ENCODE measurements around the gene ZNF774.
"Not testable (repeated sequence)": the region's sequence is repeated elsewhere in the genome, so short reads cannot be mapped to it uniquely, and the experiment has no call there.

The ZNF774 gene

DNA sequence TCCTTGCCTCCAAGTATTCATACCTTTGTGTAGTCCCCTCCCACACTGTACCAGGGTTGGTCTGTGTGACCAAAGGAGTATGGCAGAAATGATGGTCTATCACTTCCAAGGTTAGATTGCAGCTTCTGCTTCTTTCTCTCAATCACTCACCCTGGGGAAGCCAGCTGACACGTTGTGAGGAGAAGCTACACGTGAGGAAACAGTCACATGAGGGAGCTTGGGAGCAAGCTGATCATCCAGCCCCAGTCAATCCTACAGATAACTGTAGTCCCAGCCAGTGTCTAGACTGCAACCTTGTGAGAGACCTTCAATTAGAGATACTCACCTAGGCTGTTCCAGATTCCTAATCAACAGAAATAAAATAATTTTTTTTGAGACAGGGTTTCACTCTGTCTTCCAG lies 6.2 kb upstream of the ZNF774 start:
- no peaks in the 10 kb centered on the region for H3K27me3 ChIP-seq (ENCODE audit: control insufficient read depth, insufficient read depth, low read length)
- H3K4me1 ChIP-seq (ENCODE audit: control insufficient read depth, insufficient read depth, low read length): no peaks in the 10 kb centered on the region
- H3K36me3 ChIP-seq (ENCODE audit: control insufficient read depth, insufficient read depth, low read length): no peaks in the 10 kb centered on the region
- no peaks in the 10 kb centered on the region for H3K9me3 ChIP-seq (ENCODE audit: control insufficient read depth, insufficient read depth, low read length)
- H3K4me3 ChIP-seq (ENCODE audit: low read depth, low read length): no peak overlapping the region
- H3K27ac ChIP-seq (ENCODE audit: low read depth, low read length): no peak overlapping the region
- no peak overlapping the region for H3K9ac ChIP-seq (ENCODE audit: low read depth, low read length)

- H3K4me1 ChIP-seq (ENCODE audit: control insufficient read depth, insufficient read depth, low read length); H3K27me3 ChIP-seq (ENCODE audit: control insufficient read depth, insufficient read depth, low read length); H3K27ac ChIP-seq (ENCODE audit: low read depth, low read length); H3K4me3 ChIP-seq (ENCODE audit: low read depth, low read length); H3K36me3 ChIP-seq (ENCODE audit: control insufficient read depth, insufficient read depth, low read length); H3K9me3 ChIP-seq (ENCODE audit: control insufficient read depth, insufficient read depth, low read length); H3K9ac ChIP-seq (ENCODE audit: low read depth, low read length): not testable (repeated sequence)
Measured at GRCh38 chr15:90347431-90348065, 4.5 kb upstream of the ZNF774 start.

DNA sequence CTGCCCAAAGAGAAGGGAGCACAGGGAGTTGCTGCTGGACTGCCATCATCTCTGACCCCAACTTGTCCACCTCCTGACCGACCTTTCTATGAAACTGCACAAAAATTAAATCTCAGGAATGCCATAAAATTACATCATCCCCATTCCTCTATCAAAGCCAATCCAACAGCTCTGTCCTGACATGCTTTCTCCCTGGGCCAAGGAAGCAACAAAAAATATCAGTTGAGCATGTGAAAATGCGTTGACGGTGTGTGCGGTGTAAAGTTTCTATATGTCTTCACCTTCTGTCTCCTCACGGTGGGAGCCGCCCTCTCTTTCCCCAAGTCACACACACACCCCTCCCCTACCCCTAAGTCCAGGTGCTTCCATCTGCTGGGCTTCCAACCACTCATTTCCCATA lies 3.6 kb upstream of the ZNF774 start:
- Histone ChIP-seq H3K4me3 (ENCODE audit: low read depth, low read length) (no peak overlapping the region), H3K9me3 (ENCODE audit: control insufficient read depth, insufficient read depth, low read length) (no peaks in the 10 kb centered on the region), H3K36me3 (ENCODE audit: control insufficient read depth, insufficient read depth, low read length) (no peaks in the 10 kb centered on the region), H3K27me3 (ENCODE audit: control insufficient read depth, insufficient read depth, low read length) (peaks cover 3% of the 10 kb centered on the region; the same call in 1 of the 2 replicates), H3K4me1 (ENCODE audit: control insufficient read depth, insufficient read depth, low read length) (no peaks in the 10 kb centered on the region), H3K9ac (ENCODE audit: low read depth, low read length) (no peak overlapping the region), H3K27ac (ENCODE audit: low read depth, low read length) (no peak overlapping the region)

DNA sequence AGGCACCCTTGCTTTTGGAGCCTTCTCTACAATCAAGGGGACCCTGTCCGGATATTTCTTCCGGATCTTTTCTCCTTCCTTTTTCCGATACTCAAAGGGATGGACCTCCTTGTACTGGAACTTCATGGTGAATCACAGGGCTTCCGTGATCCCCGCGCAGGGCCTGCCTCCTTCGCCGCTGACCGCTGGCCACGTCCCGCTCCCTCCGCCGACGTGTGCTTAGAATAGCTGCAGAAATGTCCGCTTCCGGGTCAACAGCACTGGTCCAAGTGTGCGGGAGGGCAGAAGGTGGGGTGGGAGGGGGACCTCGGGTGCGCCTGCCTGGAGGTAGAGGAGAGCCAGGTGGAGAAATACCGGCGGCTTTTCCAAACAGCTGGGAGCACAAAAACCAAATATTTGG lies 3.0 kb upstream of the ZNF774 start:
- Histone ChIP-seq H3K9ac (ENCODE audit: low read depth, low read length) (no peak overlapping the region), H3K27ac (ENCODE audit: low read depth, low read length) (no peak overlapping the region), H3K9me3 (ENCODE audit: control insufficient read depth, insufficient read depth, low read length) (no peaks in the 10 kb centered on the region), H3K27me3 (ENCODE audit: control insufficient read depth, insufficient read depth, low read length) (peaks cover 3% of the 10 kb centered on the region; the same call in 1 of the 2 replicates), H3K36me3 (ENCODE audit: control insufficient read depth, insufficient read depth, low read length) (no peaks in the 10 kb centered on the region), H3K4me3 (ENCODE audit: low read depth, low read length) (no peak overlapping the region), H3K4me1 (ENCODE audit: control insufficient read depth, insufficient read depth, low read length) (no peaks in the 10 kb centered on the region)

GRCh38 chr15:90349821-90350220 lies 2.3 kb upstream of the ZNF774 start:
- Histone ChIP-seq H3K27me3 (ENCODE audit: control insufficient read depth, insufficient read depth, low read length) (peaks cover 3% of the 10 kb centered on the region; the same call in 1 of the 2 replicates), H3K36me3 (ENCODE audit: control insufficient read depth, insufficient read depth, low read length) (no peaks in the 10 kb centered on the region), H3K4me3 (ENCODE audit: low read depth, low read length) (no peak overlapping the region), H3K9me3 (ENCODE audit: control insufficient read depth, insufficient read depth, low read length) (no peaks in the 10 kb centered on the region), H3K9ac (ENCODE audit: low read depth, low read length) (no peak overlapping the region), H3K4me1 (ENCODE audit: control insufficient read depth, insufficient read depth, low read length) (no peaks in the 10 kb centered on the region), H3K27ac (ENCODE audit: low read depth, low read length) (no peak overlapping the region)

GRCh38 chr15:90351479-90352106 lies 491 bp upstream of the ZNF774 start:
- Histone ChIP-seq H3K9me3 (ENCODE audit: control insufficient read depth, insufficient read depth, low read length) (no peaks in the 10 kb centered on the region), H3K9ac (ENCODE audit: low read depth, low read length) (no peak overlapping the region), H3K27ac (ENCODE audit: low read depth, low read length) (no peak overlapping the region)

DNA sequence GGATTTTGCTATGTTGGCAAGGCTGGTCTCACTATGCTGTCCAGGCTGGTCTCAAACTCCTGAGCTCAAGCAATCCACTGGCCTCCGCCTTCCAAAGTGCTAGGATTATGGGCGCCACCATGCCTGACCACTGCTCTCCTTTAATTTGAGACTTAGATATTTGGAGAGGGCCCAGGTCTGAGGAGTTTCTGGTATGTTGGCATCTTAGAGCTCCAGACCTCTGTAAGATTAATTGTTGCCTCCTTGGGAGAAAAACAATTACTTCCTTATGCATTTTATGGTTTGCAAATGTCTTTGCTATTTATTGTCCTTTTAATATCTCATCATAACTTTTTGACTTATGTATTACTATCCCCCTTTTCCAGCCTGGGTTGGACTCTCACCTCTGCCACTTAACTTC lies 2.9 kb downstream of the ZNF774 start:
- H3K9ac ChIP-seq (ENCODE audit: low read depth, low read length): no peak overlapping the region
- peaks cover 3% of the 10 kb centered on the region; the same call in 1 of the 2 replicates for H3K27me3 ChIP-seq (ENCODE audit: control insufficient read depth, insufficient read depth, low read length)

More at GRCh38 chr15:90351479-90352106, 491 bp upstream of the ZNF774 start:
- Histone ChIP-seq H3K4me1 (ENCODE audit: control insufficient read depth, insufficient read depth, low read length) (no peaks in the 10 kb centered on the region), H3K4me3 (ENCODE audit: low read depth, low read length) (peak overlapping the region; percentile 81), H3K27me3 (ENCODE audit: control insufficient read depth, insufficient read depth, low read length) (peaks cover 3% of the 10 kb centered on the region; the same call in 1 of the 2 replicates), H3K36me3 (ENCODE audit: control insufficient read depth, insufficient read depth, low read length) (no peaks in the 10 kb centered on the region)

GRCh38 chr15:90358124-90359033 lies 6.3 kb downstream of the ZNF774 start:
- H3K4me1 ChIP-seq (ENCODE audit: control insufficient read depth, insufficient read depth, low read length): peaks cover 6% of the 10 kb centered on the region

More for the DNA sequence above, 2.9 kb downstream of the ZNF774 start:
- no peaks in the 10 kb centered on the region for H3K36me3 ChIP-seq (ENCODE audit: control insufficient read depth, insufficient read depth, low read length)
- H3K4me1 ChIP-seq (ENCODE audit: control insufficient read depth, insufficient read depth, low read length): no peaks in the 10 kb centered on the region
- no peak overlapping the region for H3K4me3 ChIP-seq (ENCODE audit: low read depth, low read length)
- no peaks in the 10 kb centered on the region for H3K9me3 ChIP-seq (ENCODE audit: control insufficient read depth, insufficient read depth, low read length)
- H3K27ac ChIP-seq (ENCODE audit: low read depth, low read length): no peak overlapping the region

DNA sequence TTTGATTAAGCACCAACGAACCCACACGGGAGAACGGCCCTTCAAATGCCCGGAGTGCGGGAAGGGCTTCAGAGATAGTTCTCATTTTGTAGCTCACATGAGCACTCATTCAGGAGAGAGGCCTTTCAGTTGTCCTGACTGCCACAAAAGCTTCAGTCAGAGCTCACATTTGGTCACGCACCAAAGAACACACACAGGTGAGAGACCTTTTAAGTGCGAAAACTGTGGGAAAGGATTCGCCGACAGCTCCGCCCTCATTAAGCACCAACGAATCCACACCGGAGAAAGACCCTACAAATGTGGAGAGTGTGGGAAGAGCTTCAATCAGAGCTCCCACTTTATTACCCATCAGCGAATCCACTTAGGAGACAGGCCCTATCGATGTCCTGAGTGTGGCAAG lies 8.7 kb downstream of the ZNF774 start:
- Histone ChIP-seq H3K4me1 (ENCODE audit: control insufficient read depth, insufficient read depth, low read length) (peaks cover 6% of the 10 kb centered on the region), H3K4me3 (ENCODE audit: low read depth, low read length) (no peak overlapping the region), H3K9ac (ENCODE audit: low read depth, low read length) (no peak overlapping the region), H3K27me3 (ENCODE audit: control insufficient read depth, insufficient read depth, low read length) (no peaks in the 10 kb centered on the region), H3K36me3 (ENCODE audit: control insufficient read depth, insufficient read depth, low read length) (no peaks in the 10 kb centered on the region), H3K9me3 (ENCODE audit: control insufficient read depth, insufficient read depth, low read length) (no peaks in the 10 kb centered on the region), H3K27ac (ENCODE audit: low read depth, low read length) (no peak overlapping the region)

More at GRCh38 chr15:90358124-90359033, 6.3 kb downstream of the ZNF774 start:
- Histone ChIP-seq H3K9me3 (ENCODE audit: control insufficient read depth, insufficient read depth, low read length) (no peaks in the 10 kb centered on the region), H3K9ac (ENCODE audit: low read depth, low read length) (no peak overlapping the region), H3K27ac (ENCODE audit: low read depth, low read length) (no peak overlapping the region), H3K36me3 (ENCODE audit: control insufficient read depth, insufficient read depth, low read length) (no peaks in the 10 kb centered on the region), H3K4me3 (ENCODE audit: low read depth, low read length) (no peak overlapping the region), H3K27me3 (ENCODE audit: control insufficient read depth, insufficient read depth, low read length) (no peaks in the 10 kb centered on the region)

- Histone ChIP-seq H3K36me3 (ENCODE audit: control insufficient read depth, insufficient read depth, low read length) (no peaks in the 10 kb centered on the region), H3K4me1 (ENCODE audit: control insufficient read depth, insufficient read depth, low read length) (peaks cover 6% of the 10 kb centered on the region), H3K9ac (ENCODE audit: low read depth, low read length) (no peak overlapping the region), H3K9me3 (ENCODE audit: control insufficient read depth, insufficient read depth, low read length) (no peaks in the 10 kb centered on the region), H3K4me3 (ENCODE audit: low read depth, low read length) (no peak overlapping the region), H3K27me3 (ENCODE audit: control insufficient read depth, insufficient read depth, low read length) (no peaks in the 10 kb centered on the region), H3K27ac (ENCODE audit: low read depth, low read length) (no peak overlapping the region)
Measured at GRCh38 chr15:90362936-90363212, 10.8 kb downstream of the ZNF774 start.

GRCh38 chr15:90364251-90364650 lies 12.2 kb downstream of the ZNF774 start:
- Histone ChIP-seq H3K27ac (ENCODE audit: low read depth, low read length) (no peak overlapping the region), H3K4me1 (ENCODE audit: control insufficient read depth, insufficient read depth, low read length) (peaks cover 6% of the 10 kb centered on the region), H3K36me3 (ENCODE audit: control insufficient read depth, insufficient read depth, low read length) (no peaks in the 10 kb centered on the region), H3K9me3 (ENCODE audit: control insufficient read depth, insufficient read depth, low read length) (no peaks in the 10 kb centered on the region), H3K4me3 (ENCODE audit: low read depth, low read length) (no peak overlapping the region), H3K9ac (ENCODE audit: low read depth, low read length) (no peak overlapping the region), H3K27me3 (ENCODE audit: control insufficient read depth, insufficient read depth, low read length) (no peaks in the 10 kb centered on the region)
